GM23338 (cell line): ENCODE measurements around the gene RBP5. TPM values are rescaled to one million over a fixed set of nuclear protein-coding genes. Genes with fewer than 3 reads are reported as not detected.
A peak's percentile ranks its signal among the peaks of the same experiment; 100 is the strongest.

Experiments
- ATAC-seq: fragments of 200-7000 bp; cut with Tn5 transposase; 3 replicates; pipeline ENCODE4 v1.9.1; 2020
- DNase-seq: peaks from one replicate; pipeline ENCODE4 v3.0.0-alpha.2; 2015; ENCODE audit warnings: low spot score
- H2AFZ ChIP-seq: fragments of 200-600 bp; sonication (generic); 2 replicates; pipeline ENCODE4 v1.8.0; 2016; ENCODE audit warnings: antibody characterized with exemption, mild to moderate bottlenecking, moderate library complexity
- H3F3A ChIP-seq: fragments of 200-600 bp; sonication (generic); replicated peaks from 2 replicates; pipeline ENCODE4 v1.8.0; 2017; ENCODE audit warnings: antibody characterized with exemption, mixed run types, low read depth
- H3K27ac ChIP-seq: fragments of 200-600 bp; sonication (generic); 2 replicates; pipeline ENCODE4 v1.6.1; 2016; ENCODE audit warnings: low read depth
- H3K27me3 ChIP-seq: fragments of 200-600 bp; sonication (generic); 2 replicates; pipeline ENCODE4 v1.8.0; 2016; ENCODE audit warnings: mild to moderate bottlenecking, mixed run types, moderate library complexity; ENCODE audit not compliant: insufficient read depth
- H3K36me3 ChIP-seq: fragments of 200-600 bp; sonication (generic); 2 replicates; pipeline ENCODE4 v1.8.0; 2016; ENCODE audit warnings: mild to moderate bottlenecking; ENCODE audit not compliant: insufficient read depth
- H3K4me1 ChIP-seq: fragments of 200-600 bp; sonication (generic); 2 replicates; pipeline ENCODE4 v1.8.0; 2016; ENCODE audit warnings: mild to moderate bottlenecking, moderate library complexity; ENCODE audit not compliant: insufficient read depth
- H3K4me2 ChIP-seq: fragments of 200-600 bp; sonication (generic); 2 replicates; pipeline ENCODE4 v1.7.1; 2017; ENCODE audit warnings: mixed run types
- H3K4me3 ChIP-seq: fragments of 200-600 bp; sonication (generic); 2 replicates; pipeline ENCODE4 v1.6.1; 2016; ENCODE audit warnings: mixed run types
- H3K79me2 ChIP-seq: fragments of 200-600 bp; sonication (generic); replicated peaks from 2 replicates; pipeline ENCODE4 v1.8.0; 2017; ENCODE audit warnings: mild to moderate bottlenecking; ENCODE audit not compliant: insufficient read depth
- H3K9me2 ChIP-seq: fragments of 200-600 bp; sonication (generic); 2 replicates; pipeline ENCODE4 v1.8.0; 2017; ENCODE audit not compliant: insufficient read depth
- H4K20me1 ChIP-seq: fragments of 200-600 bp; sonication (generic); replicated peaks from 2 replicates; pipeline ENCODE4 v1.8.0; 2017; ENCODE audit warnings: mild to moderate bottlenecking; ENCODE audit not compliant: insufficient read depth
- H3K27ac Mint-ChIP-seq: 2 replicates; pipeline ENCODE4 v1.8.0; 2020; ENCODE audit warnings: inconsistent platforms, mild to moderate bottlenecking, moderate library complexity, mixed read lengths
- H3K27me3 Mint-ChIP-seq: 3 replicates; pipeline ENCODE4 v1.8.0; 2022; ENCODE audit warnings: low read depth, mild to moderate bottlenecking, moderate library complexity, mixed read lengths, inconsistent platforms; ENCODE audit not compliant: insufficient read depth, poor library complexity
- H3K36me3 Mint-ChIP-seq: 3 replicates; pipeline ENCODE4 v1.8.0; 2021; ENCODE audit warnings: low read depth, mild to moderate bottlenecking, inconsistent platforms, moderate library complexity, mixed read lengths
- H3K4me1 Mint-ChIP-seq: 3 replicates; pipeline ENCODE4 v1.8.0; 2020; ENCODE audit warnings: mild to moderate bottlenecking, inconsistent platforms, mixed read lengths
- H3K4me3 Mint-ChIP-seq: 3 replicates; pipeline ENCODE4 v1.8.0; 2021; ENCODE audit warnings: moderate library complexity, mild to moderate bottlenecking, inconsistent platforms, mixed read lengths
- H3K9me3 Mint-ChIP-seq: 3 replicates; pipeline ENCODE4 v1.8.0; 2020; ENCODE audit warnings: moderate library complexity, mild to moderate bottlenecking, inconsistent platforms, mixed read lengths
- CREB1 ChIP-seq: fragments of 250-450 bp; sonication (Bioruptor Pico); IDR thresholded peaks from 2 replicates; pipeline ENCODE4 v1.5.0; 2020; ENCODE audit warnings: low read depth, mild to moderate bottlenecking, moderate library complexity
- CTCF ChIP-seq, 2 experiments: fragments of 200-600 bp in 1 of 2; sonication (generic) in 1 of 2; conservative IDR thresholded peaks; 2 replicates each; pipeline versions ENCODE4 v1.5.1 to v1.6.1; 2016 to 2017; ENCODE audit warnings: antibody characterized with exemption in 2 of 2, low read depth in 2 of 2, mild to moderate bottlenecking in 2 of 2, moderate library complexity in 1 of 2
- ETS1 ChIP-seq: IDR thresholded peaks from 2 replicates; pipeline ENCODE4 v1.6.1; 2016; ENCODE audit warnings: antibody characterized with exemption
- EZH2 ChIP-seq: fragments of 200-600 bp; sonication (generic); IDR thresholded peaks from one replicate; pipeline ENCODE4 v1.8.0; 2017; ENCODE audit warnings: antibody characterized with exemption, mild to moderate bottlenecking, low read depth; ENCODE audit not compliant: unreplicated experiment
- EZH2phosphoT487 ChIP-seq: fragments of 200-600 bp; sonication (generic); IDR thresholded peaks from one replicate; pipeline ENCODE4 v1.8.1; 2018; ENCODE audit warnings: antibody characterized with exemption; ENCODE audit not compliant: unreplicated experiment
- JUNB ChIP-seq: IDR thresholded peaks from one replicate; pipeline ENCODE4 v1.6.1; 2016; ENCODE audit warnings: antibody characterized with exemption; ENCODE audit not compliant: unreplicated experiment
- NANOG ChIP-seq: IDR thresholded peaks from 2 replicates; pipeline ENCODE4 v1.6.1; 2016; ENCODE audit warnings: antibody characterized with exemption, borderline replicate concordance
- POLR2AphosphoS5 ChIP-seq: IDR thresholded peaks from 2 replicates; pipeline ENCODE4 v1.6.1; 2016; ENCODE audit warnings: antibody characterized with exemption, low read depth
- REST ChIP-seq: IDR thresholded peaks from one replicate; pipeline ENCODE4 v1.6.1; 2018; ENCODE audit warnings: antibody characterized with exemption; ENCODE audit not compliant: unreplicated experiment
- STAT1 ChIP-seq: IDR thresholded peaks from one replicate; pipeline ENCODE4 v1.6.1; 2016; ENCODE audit warnings: antibody characterized with exemption; ENCODE audit not compliant: unreplicated experiment
- ZNF114 ChIP-seq: fragments of 250-450 bp; sonication (Bioruptor Pico); IDR thresholded peaks from 2 replicates; pipeline ENCODE4 v1.5.0; 2020; ENCODE audit warnings: mild to moderate bottlenecking, moderate library complexity
- ZNF331 ChIP-seq: fragments of 250-450 bp; sonication (Bioruptor Pico); IDR thresholded peaks from 2 replicates; pipeline ENCODE4 v1.5.0; 2020; ENCODE audit warnings: low read depth, mild to moderate bottlenecking, moderate library complexity
- ZNF462 ChIP-seq: fragments of 250-450 bp; sonication (Bioruptor Pico); IDR thresholded peaks from 2 replicates; pipeline ENCODE4 v1.5.0; 2020; ENCODE audit warnings: mild to moderate bottlenecking, moderate library complexity
- polyA plus RNA-seq: library from polyadenylated mRNA; unstranded; fragments of >200 nt; fragmentation: Nextera tagmentation; extraction: Ambion mirVana; gene quantifications from 2 replicates; pipeline ENCODE4 v1.2.1, GENCODE V29; 2016
- total RNA-seq: library from RNA; depleted of rRNA; stranded (reverse); fragments of >200 nt; shearing (Covaris generic); gene quantifications from 2 replicates; pipeline ENCODE4 v1.2.3, GENCODE V29; 2014

Gene RBP5
- total and polyA plus RNA-seq, 2 experiments from 2014 or later: 1.2 to 3.0 TPM

GRCh38 chr12:7161811-7162210, 33.1 kb upstream of the RBP5 start:
- peaks cover 5% of the 10 kb centered on the region; the same call in 2 of the 3 replicates for H3K4me1 Mint-ChIP-seq
- peaks cover 16% of the 10 kb centered on the region for H3K36me3 Mint-ChIP-seq
- no peak overlapping the region for H3K27ac Mint-ChIP-seq
- Histone ChIP-seq H3K27ac (no peak overlapping the region), H2AFZ (peak overlapping the region; percentile 94; the same call in 1 of the 2 replicates), H3K36me3 (no peaks in the 10 kb centered on the region), H3K4me1 (no peaks in the 10 kb centered on the region), H3K79me2 (no peaks in the 10 kb centered on the region), H3K4me2 (no peak overlapping the region), H4K20me1 (no peaks in the 10 kb centered on the region), H3K4me3 (no peak overlapping the region), H3F3A (no peaks in the 10 kb centered on the region), H3K9me2 (peaks cover 12% of the 10 kb centered on the region; the same call in 1 of the 2 replicates), H3K27me3 (peaks cover 7% of the 10 kb centered on the region; the same call in 1 of the 2 replicates)
- H3K4me3 Mint-ChIP-seq: no peak overlapping the region
- peaks cover 13% of the 10 kb centered on the region for H3K27me3 Mint-ChIP-seq
- ATAC-seq (no peak), DNase-seq (no peak)
- H3K9me3 Mint-ChIP-seq: peaks cover 33% of the 10 kb centered on the region
- no peak for TF ChIP-seq ZNF462 (CRISPR knock-in tag)
- no peak for TF ChIP-seq POLR2AphosphoS5
- no peak for TF ChIP-seq NANOG
- no peak for TF ChIP-seq REST
- no peak for TF ChIP-seq STAT1
- TF ChIP-seq EZH2phosphoT487: no peak
- TF ChIP-seq JUNB: no peak
- no peak for TF ChIP-seq CTCF (conservative IDR thresholded peaks at IDR 0.05; ENCODE audit: low read depth in 2 of 2)
- no peak for TF ChIP-seq ZNF331 (CRISPR knock-in tag)
- TF ChIP-seq EZH2: no peak
- no peak for TF ChIP-seq ETS1
- no peak for TF ChIP-seq ZNF114 (CRISPR knock-in tag)
- TF ChIP-seq CREB1 (CRISPR knock-in tag): no peak
